ENCODE data around the gene KIRREL1.
A peak's percentile ranks its signal among the peaks of the same experiment; 100 is the strongest.

KIRREL1 gene

DNA sequence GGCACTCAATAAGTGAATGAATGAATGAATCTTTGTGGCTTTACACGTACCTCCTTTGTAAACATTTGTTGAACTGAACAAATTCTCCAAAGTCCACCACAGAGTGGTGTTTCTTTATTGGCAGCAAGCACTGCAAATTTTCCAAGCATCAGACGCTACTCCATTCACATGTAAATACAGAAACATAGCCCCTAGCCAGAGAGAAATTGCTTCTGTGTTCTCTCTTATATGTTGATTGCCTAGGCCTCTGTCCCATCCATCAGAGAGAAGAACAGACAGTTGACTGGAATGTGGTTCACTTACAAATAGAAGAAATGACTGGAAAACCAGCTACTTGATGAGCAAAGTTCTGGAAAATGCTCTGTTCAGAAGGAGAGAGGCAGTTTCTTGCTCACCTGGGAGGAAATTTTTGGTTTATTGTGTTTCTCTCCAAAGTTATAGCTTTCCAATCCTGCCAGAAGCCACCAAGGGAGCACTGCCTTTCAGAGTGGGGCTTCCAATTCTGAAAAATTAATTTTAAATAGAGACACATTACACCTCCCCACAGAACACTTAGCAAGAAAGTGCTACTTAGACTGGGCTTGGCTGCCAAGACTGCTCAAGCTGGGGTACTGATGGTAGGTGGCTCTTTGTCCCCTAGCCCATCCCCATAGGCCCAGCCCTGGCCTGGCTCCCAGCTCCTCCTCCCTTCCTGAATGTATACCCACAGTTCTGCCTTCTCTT is 18.1 kb upstream of the KIRREL1 start:
- no peak for DNase-seq

GRCh38 chr1:157976888-157977287 is 16.6 kb upstream of the KIRREL1 start:
- no peak for DNase-seq

- no peak for DNase-seq
Observed at GRCh38 chr1:157978586-157979403, 14.7 kb upstream of the KIRREL1 start.

- no peak for DNase-seq
Observed at GRCh38 chr1:157982136-157982535, 11.3 kb upstream of the KIRREL1 start.

DNA sequence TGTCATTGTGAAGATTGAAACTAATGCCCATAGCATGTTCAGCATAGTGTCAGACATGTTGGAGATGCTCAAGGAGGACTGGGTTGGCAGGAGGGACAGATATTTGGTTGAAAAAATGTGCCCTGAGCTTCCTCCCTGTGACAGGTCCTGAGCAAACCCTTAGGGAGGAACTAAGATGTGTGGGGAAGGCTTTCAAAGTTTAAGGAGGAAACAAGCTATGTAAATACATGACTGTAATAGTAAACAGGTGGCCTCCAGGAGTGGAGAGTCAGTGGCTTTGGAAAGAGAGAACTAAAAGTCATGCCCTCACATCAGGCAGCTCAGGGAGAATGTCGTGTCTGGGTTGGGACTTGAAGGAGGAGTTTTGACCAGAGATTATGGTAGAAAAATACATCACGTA is 9.7 kb upstream of the KIRREL1 start:
- no peak for DNase-seq

- DNase-seq: no peak
Observed at GRCh38 chr1:157984469-157984868, 9.0 kb upstream of the KIRREL1 start.

- DNase-seq: no peak
Observed at GRCh38 chr1:157985473-157985872, 8.0 kb upstream of the KIRREL1 start.

DNA sequence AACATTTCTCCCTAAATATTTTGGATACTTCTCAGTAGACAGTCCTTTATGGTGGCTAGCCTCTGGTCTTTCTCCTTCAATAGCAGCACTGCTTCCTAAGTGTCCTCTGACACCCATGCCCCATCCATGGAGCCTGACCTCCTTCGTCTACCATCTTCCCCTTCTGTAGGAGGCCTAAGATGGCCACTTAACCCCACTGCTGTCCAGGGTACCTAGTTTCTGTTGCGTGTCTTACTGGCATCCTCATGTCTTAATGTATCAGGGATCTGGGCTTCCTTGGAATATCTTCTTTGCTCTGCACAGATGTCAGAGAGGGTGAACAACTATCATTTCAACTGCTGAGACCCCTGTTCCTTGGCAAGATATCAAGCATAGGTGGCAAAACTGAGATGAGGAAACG is 5.4 kb upstream of the KIRREL1 start:
- DNase-seq: no peak

- DNase-seq: peak; percentile 71
Observed at GRCh38 chr1:157992031-157992832, 1.2 kb upstream of the KIRREL1 start.

DNA sequence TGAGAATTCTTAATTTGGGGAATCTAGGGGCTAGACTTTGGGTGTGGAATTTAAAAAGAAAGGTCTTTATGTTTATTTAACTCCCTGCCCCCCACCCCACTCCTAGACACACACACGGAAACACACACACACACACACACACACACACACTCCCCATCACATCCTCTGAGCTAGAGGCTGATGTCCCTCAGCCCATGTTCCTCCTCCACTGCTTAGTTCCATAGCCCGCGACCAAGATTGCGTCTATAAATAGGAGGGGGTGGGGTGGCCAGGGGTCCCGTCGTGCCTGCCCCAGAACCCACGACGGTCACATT is 655 bp upstream of the KIRREL1 start:
- DNase-seq: no peak

- no peak for DNase-seq
Observed at GRCh38 chr1:157993918-157994605, 617 bp downstream of the KIRREL1 start.

DNA sequence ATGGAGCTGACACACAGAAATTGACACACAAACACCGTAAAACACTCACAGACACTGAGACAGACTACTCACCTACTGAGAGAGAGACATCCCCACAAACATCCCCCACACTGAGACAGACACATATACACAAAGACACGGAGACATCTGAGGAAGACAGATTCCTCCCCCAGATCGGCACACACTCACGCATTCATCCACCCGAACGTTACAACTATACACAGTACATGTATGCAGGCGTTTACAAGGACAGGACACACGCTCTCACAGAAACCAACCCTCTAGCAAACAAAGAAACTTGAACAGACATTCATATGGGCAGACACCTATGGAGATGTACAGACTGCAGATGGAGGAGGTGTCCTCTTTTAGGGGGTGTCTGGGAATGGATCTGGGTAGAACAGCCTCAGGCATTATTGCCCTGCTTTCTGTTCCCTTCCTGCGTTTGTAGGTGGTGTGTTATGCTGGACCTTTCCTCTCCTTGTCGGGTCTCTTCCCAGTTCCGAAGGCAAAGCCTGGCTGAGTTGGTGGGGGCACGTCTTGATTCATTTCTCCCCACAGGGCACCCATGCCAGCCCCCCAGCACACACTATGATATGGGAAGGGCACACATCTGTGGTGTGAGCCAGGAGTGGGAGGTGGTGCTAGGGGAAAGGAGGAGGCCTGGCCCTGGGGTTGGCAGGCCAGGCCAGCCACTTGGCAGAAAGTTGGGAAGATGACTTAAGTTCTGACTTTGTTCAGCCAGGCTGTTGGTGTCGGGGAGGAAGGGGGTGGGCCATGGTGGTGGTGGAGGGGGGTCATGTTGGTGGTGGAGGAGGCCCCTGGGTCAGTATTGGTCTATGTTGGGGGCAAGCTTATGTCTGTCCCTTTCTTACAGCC is 1.5 kb downstream of the KIRREL1 start:
- no peak for DNase-seq

- no peak for DNase-seq
Observed at GRCh38 chr1:157995583-157996169, 2.2 kb downstream of the KIRREL1 start.

DNA sequence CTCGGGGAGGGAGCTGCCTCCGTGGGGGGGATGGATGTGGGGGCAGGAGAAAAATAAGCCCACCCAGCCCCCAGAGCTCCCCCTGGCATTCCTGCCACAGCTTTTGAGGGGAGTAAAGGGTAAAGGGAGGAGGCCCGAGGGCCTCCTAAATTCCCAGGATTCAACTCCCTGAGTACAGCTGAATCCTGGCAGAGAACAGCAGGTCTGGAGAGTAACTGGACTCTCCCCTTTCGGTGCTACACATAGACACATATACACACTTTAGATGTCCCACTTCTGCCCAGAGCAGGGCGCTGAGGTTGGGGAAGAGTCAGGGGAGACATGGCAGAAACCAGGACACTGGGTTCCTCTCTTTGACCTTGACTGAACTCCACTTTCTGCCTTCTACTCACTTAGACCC is 3.0 kb downstream of the KIRREL1 start:
- no peak for DNase-seq

- DNase-seq: no peak
Observed at GRCh38 chr1:158000507-158000906, 7.1 kb downstream of the KIRREL1 start.

- DNase-seq: no peak
Observed at GRCh38 chr1:158002022-158002630, 8.7 kb downstream of the KIRREL1 start.

- no peak for DNase-seq
Observed at GRCh38 chr1:158002631-158003405, 9.4 kb downstream of the KIRREL1 start.

DNA sequence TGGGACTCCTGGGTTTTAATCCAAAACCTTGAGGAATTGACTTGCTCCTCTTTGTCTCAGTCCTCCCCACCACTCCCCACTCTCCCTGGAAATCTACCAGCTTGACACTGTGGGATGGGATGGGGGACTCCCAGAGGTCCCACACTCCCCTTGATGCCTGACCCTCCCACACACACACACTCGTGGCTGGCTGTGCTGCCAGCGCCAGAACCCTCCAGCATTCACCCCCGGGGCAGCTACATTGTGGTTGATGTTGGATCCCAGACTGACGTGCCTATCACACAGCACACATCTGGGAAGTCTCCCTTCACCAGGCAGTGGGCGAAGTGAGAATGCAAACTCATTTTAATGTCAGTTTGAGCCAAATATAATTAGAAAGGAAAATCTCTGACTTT is 10.0 kb downstream of the KIRREL1 start:
- no peak for DNase-seq

- DNase-seq: no peak
Observed at GRCh38 chr1:158005224-158005623, 11.8 kb downstream of the KIRREL1 start.

DNA sequence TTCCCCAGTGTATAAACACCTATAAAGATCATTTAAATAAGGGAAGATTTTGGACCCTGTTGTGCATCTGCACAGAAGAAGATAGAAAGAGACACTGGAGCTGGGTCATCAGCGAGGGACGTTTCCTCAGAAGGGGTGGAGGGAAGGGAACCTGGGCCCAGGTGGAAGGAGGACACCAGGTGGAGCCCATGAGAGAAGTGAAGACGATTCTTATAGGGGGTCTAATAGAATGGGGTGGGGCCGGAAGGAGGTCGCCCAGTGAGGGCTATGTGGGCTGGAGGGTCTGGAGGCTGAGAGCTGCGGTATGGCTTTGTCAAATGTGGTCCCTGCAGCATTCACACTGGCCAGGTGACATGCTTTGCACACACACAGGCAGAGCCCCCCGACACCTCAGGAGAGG is 13.7 kb downstream of the KIRREL1 start:
- DNase-seq: no peak
